ENCODE results near the gene IQGAP2. TPM values are rescaled to one million over a fixed set of nuclear protein-coding genes. Genes with fewer than 3 reads are reported as not detected.

Gene IQGAP2
- total and polyA plus RNA-seq, 8 donors = 15.6 to 29.1 (median 17.1) TPM

DNA sequence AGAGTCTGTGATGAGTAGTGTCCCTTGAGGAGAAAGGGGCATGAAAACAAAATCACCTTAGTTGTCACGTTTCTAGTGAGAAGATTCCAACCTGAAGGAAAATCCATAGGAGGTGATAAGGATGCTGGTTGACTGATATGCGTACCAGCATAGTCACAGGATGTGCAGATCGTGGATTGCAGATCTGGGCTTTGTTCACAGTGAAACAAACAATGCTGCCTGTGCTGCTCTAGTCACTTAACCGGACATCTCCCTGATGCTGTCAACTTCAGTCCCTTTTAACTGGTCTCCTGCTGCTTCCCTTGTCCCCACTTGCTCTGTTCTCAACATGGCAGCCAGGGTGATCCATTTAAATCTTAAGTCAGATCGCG, 89.7 kb downstream of the IQGAP2 start:
- Histone ChIP-seq H3K27ac (no peak overlapping the region), H3K9me3 (no peaks in the 10 kb centered on the region), H3K4me1 (no peaks in the 10 kb centered on the region), H3K36me3 (no peaks in the 10 kb centered on the region), H3K27me3 (no peaks in the 10 kb centered on the region), H3K4me3 (no peak overlapping the region)
- TF ChIP-seq CTCF (IDR thresholded peaks at IDR 0.05) = no peak
- intact Hi-C loops (cut with DNase I) = no loop called here
- ATAC-seq = no peak
- DNase-seq = no peak

GRCh38 chr5:76493190-76493837, 90.2 kb downstream of the IQGAP2 start:
- Histone ChIP-seq H3K27me3 (no peaks in the 10 kb centered on the region), H3K9me3 (no peaks in the 10 kb centered on the region), H3K4me1 (no peaks in the 10 kb centered on the region), H3K27ac (no peak overlapping the region), H3K36me3 (no peaks in the 10 kb centered on the region), H3K4me3 (no peak overlapping the region)
- intact Hi-C loops (cut with DNase I) = no loop called here
- DNase-seq (no peak), ATAC-seq (no peak)
- no peak for TF ChIP-seq CTCF (IDR thresholded peaks at IDR 0.05)

DNA sequence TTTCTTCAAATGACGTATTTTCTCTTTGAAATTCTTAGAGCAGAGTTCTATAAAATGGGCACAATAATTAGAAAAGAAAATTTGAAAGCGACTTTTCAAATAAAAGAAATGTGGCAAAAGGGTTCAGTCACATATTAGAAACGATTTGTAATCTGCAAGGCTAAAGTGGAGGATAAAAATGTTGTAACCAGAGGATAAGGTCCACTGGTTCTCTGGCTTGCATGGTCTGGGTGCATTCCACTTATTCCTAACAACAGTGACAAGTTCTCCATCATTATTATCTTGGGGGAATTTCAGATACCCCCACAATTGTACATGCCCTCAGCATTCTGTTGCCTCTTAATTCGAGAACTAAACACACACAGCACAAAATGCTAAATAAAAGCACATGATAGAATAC, 91.1 kb downstream of the IQGAP2 start:
- H3K4me3 ChIP-seq = no peak overlapping the region
- no peaks in the 10 kb centered on the region for H3K36me3 ChIP-seq
- H3K27ac ChIP-seq = no peak overlapping the region
- intact Hi-C loops (cut with DNase I) = no loop called here
- no peaks in the 10 kb centered on the region for H3K4me1 ChIP-seq
- no peaks in the 10 kb centered on the region for H3K27me3 ChIP-seq
- DNase-seq = no peak
- no peak for ATAC-seq
- H3K9me3 ChIP-seq = no peaks in the 10 kb centered on the region
- TF ChIP-seq CTCF (IDR thresholded peaks at IDR 0.05) = no peak

GRCh38 chr5:76495870-76496269, 92.8 kb downstream of the IQGAP2 start:
- TF ChIP-seq CTCF (IDR thresholded peaks at IDR 0.05) = no peak
- ATAC-seq = peak; percentile 74

GRCh38 chr5:76497065-76497460, 94.0 kb downstream of the IQGAP2 start:
- no peak overlapping the region for H3K27ac ChIP-seq
- intact Hi-C loops (cut with DNase I) = no loop called here

More at GRCh38 chr5:76495870-76496269, 92.8 kb downstream of the IQGAP2 start:
- Histone ChIP-seq H3K27ac (no peak overlapping the region), H3K4me1 (no peaks in the 10 kb centered on the region), H3K4me3 (no peak overlapping the region), H3K9me3 (no peaks in the 10 kb centered on the region), H3K36me3 (no peaks in the 10 kb centered on the region), H3K27me3 (no peaks in the 10 kb centered on the region)
- DNase-seq = no peak
- intact Hi-C loops (cut with DNase I) = no loop called here

More at GRCh38 chr5:76497065-76497460, 94.0 kb downstream of the IQGAP2 start:
- no peak overlapping the region for H3K4me3 ChIP-seq
- no peak for TF ChIP-seq CTCF (IDR thresholded peaks at IDR 0.05)
- ATAC-seq (no peak), DNase-seq (no peak)
- no peaks in the 10 kb centered on the region for H3K27me3 ChIP-seq
- no peaks in the 10 kb centered on the region for H3K9me3 ChIP-seq
- no peaks in the 10 kb centered on the region for H3K4me1 ChIP-seq
- H3K36me3 ChIP-seq = no peaks in the 10 kb centered on the region

All from left lung (tissue), 10 donors.